Measurements from ENCODE around the gene CMTM3. TPM values are rescaled to one million over a fixed set of nuclear protein-coding genes. Genes with fewer than 3 reads are reported as not detected.

Gene CMTM3
- total and polyA plus RNA-seq, 8 donors: 0.87 to 12.2 (median 8.5) TPM; not detected in 2

- no peak overlapping the region for H3K4me3 ChIP-seq
Measured at GRCh38 chr16:66601471-66601870, 3.0 kb upstream of the CMTM3 start.

GRCh38 chr16:66603537-66604375 lies 748 bp upstream of the CMTM3 start:
- Histone ChIP-seq H3K4me3 (peak overlapping the region; percentile 58 to 76 (median 67)), H3K36me3 (no peaks in the 10 kb centered on the region), H3K4me1 (peaks cover 26 to 52% (median 44%) of the 10 kb centered on the region in 4 donors), H3K27ac (peak overlapping the region; percentile 23 to 92 (median 85)), H3K9me3 (no peaks in the 10 kb centered on the region), H3K27me3 (peaks cover 0 to 20% (median 7%) of the 10 kb centered on the region in 3 donors)
- intact Hi-C loops (cut with DNase I; ENCODE audit: low total_unique reads): loop anchor here (5.0 kb wide), 1 partner anchor 196 kb away; no protein-coding TSS in a partner anchor
- WGBS, 5 donors: 18 to 46% (median 36%) methylated on average over 32 of the region's 32 CpGs
- peak; percentile 37 to 90 for DNase-seq
- TF ChIP-seq, protein P1, sequence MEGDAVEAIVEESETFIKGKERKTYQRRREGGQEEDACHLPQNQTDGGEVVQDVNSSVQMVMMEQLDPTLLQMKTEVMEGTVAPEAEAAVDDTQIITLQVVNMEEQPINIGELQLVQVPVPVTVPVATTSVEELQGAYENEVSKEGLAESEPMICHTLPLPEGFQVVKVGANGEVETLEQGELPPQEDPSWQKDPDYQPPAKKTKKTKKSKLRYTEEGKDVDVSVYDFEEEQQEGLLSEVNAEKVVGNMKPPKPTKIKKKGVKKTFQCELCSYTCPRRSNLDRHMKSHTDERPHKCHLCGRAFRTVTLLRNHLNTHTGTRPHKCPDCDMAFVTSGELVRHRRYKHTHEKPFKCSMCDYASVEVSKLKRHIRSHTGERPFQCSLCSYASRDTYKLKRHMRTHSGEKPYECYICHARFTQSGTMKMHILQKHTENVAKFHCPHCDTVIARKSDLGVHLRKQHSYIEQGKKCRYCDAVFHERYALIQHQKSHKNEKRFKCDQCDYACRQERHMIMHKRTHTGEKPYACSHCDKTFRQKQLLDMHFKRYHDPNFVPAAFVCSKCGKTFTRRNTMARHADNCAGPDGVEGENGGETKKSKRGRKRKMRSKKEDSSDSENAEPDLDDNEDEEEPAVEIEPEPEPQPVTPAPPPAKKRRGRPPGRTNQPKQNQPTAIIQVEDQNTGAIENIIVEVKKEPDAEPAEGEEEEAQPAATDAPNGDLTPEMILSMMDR (IDR thresholded peaks at IDR 0.05): no peak
- peak in 1 of 3 donors; percentile 14 for TF ChIP-seq POLR2AphosphoS5 (IDR thresholded peaks at IDR 0.05)

More at GRCh38 chr16:66601471-66601870, 3.0 kb upstream of the CMTM3 start:
- TF ChIP-seq POLR2A (IDR thresholded peaks at IDR 0.05) (no peak), POLR2AphosphoS5 (IDR thresholded peaks at IDR 0.05) (no peak), EP300 (IDR thresholded peaks at IDR 0.05) (no peak)
- TF ChIP-seq, protein P1 (IDR thresholded peaks at IDR 0.05): no peak
- intact Hi-C loops (cut with DNase I; ENCODE audit: low total_unique reads): loop anchor here (5.0 kb wide), 1 partner anchor 194 kb away; no protein-coding TSS in a partner anchor
- H3K27me3 ChIP-seq: peaks cover 0 to 20% (median 7%) of the 10 kb centered on the region in 3 donors
- no peaks in the 10 kb centered on the region for H3K36me3 ChIP-seq
- H3K9me3 ChIP-seq: no peaks in the 10 kb centered on the region
- H3K27ac ChIP-seq: no peak overlapping the region
- H3K4me1 ChIP-seq: peaks cover 24 to 32% (median 31%) of the 10 kb centered on the region in 4 donors
- WGBS, 5 donors: 93 to 98% (median 94%) methylated on average over 5 of the region's 5 CpGs
- no peak for DNase-seq

DNA sequence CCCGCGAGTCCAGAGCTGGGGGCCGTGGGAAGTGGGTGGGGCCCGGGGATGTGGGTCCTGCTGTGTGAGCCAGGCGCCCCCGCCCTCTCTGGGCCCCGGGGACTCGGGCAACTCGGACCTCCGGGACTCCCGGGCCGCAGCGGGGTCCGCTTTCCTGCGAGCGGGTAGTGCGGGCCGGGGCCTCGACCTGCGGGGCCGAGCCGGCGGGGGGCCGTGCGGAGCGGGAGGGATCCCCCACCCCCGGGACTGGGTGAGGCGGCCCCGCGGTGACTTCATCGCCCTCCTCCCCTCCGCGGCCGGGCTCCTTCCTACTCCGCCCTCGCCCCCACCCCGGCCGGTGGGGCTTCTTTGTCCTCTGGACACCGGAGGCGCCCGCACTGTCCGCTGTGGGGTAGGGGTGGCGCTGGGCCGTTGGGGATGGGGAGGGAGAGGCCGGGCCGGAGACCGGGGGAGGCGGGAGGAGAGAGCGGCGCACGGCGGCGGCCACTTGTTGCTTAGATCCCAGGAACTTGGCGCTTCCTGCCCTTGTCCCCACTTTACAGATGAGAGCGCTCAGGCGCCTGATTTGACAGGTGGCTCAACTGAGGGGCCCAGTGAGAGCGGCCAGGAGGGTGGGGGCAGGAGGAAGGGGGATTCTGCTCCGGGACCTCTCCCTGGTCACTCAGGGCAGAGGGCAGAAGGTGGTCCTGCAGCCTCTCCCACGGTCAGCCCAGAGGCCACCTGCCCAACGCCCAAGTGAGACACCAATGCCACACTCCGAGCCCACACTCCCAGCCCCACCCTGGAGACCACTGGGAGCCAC lies 874 bp downstream of the CMTM3 start:
- H3K36me3 ChIP-seq: peaks cover 10 to 16% (median 13%) of the 10 kb centered on the region in 4 donors
- WGBS, 5 donors: 7 to 16% (median 9%) methylated on average over 18 to 61 of the region's 61 CpGs
- H3K4me1 ChIP-seq: peaks cover 32 to 60% (median 50%) of the 10 kb centered on the region in 4 donors
- peak overlapping the region; percentile 76 to 92 (median 85) for H3K27ac ChIP-seq
- TF ChIP-seq, protein P1 (IDR thresholded peaks at IDR 0.05): peak in 1 of 7 experiments; percentile 1
- no peak for TF ChIP-seq POLR2AphosphoS5 (IDR thresholded peaks at IDR 0.05)
- no peaks in the 10 kb centered on the region for H3K9me3 ChIP-seq
- peak; percentile 40 to 84 for DNase-seq
- H3K27me3 ChIP-seq: peaks cover 0 to 20% (median 7%) of the 10 kb centered on the region in 3 donors
- intact Hi-C loops (cut with DNase I; ENCODE audit: low total_unique reads): no loop called here
- peak overlapping the region; percentile 58 to 76 (median 67) for H3K4me3 ChIP-seq
